ENCODE measurements around the gene ALOX15B. TPM values are rescaled to one million over a fixed set of nuclear protein-coding genes. Genes with fewer than 3 reads are reported as not detected.

Gene ALOX15B
- total and polyA plus RNA-seq, 2 donors (not counting 1 experiment from before 2014, with no cell fraction given): not detected

GRCh38 chr17:8025176-8025911 is 13.5 kb upstream of the ALOX15B start:
- H3K4me1 ChIP-seq (ENCODE audit: control insufficient read depth, extremely low read depth, insufficient read depth, low read length): no peaks in the 10 kb centered on the region
- H3K9me3 ChIP-seq (ENCODE audit: control insufficient read depth, insufficient read depth, low read depth, low read length): no peaks in the 10 kb centered on the region
- no peak overlapping the region for H3K4me2 ChIP-seq (ENCODE audit: extremely low read depth, insufficient read depth, low read length)
- no peaks in the 10 kb centered on the region for H3K79me2 ChIP-seq (ENCODE audit: control insufficient read depth, insufficient read depth, low read length)
- H3K9ac ChIP-seq (ENCODE audit: insufficient read depth, low read length): no peak overlapping the region
- DNase-seq (ENCODE audit: low read depth in 2 of 2): no peak
- no peaks in the 10 kb centered on the region for H4K20me1 ChIP-seq (ENCODE audit: control insufficient read depth, extremely low read depth, insufficient read depth, low read length)
- no peak overlapping the region for H3K4me3 ChIP-seq (replicated peaks in 1 of 4; ENCODE audit: control extremely low read depth in 1 of 4, insufficient read depth in 1 of 4, low read depth in 3 of 4, low read length in 4 of 4)
- TF ChIP-seq EZH2 (IDR thresholded peaks at IDR 0.05; ENCODE audit: low read length, missing control alignments): no peak
- no peak for TF ChIP-seq CTCF (conservative IDR thresholded peaks at IDR 0.05 in 1 of 2, IDR thresholded peaks at IDR 0.05 in 1 of 2; ENCODE audit: low read depth in 1 of 2, low read length in 2 of 2)
- H2AFZ ChIP-seq (ENCODE audit: low read length): no peak overlapping the region
- H3K27me3 ChIP-seq (ENCODE audit: control insufficient read depth, insufficient read depth, low read length): peaks cover 3% of the 10 kb centered on the region
- no peaks in the 10 kb centered on the region for H3K36me3 ChIP-seq (ENCODE audit: control insufficient read depth, insufficient read depth, low read length)
- H3K27ac ChIP-seq (ENCODE audit: insufficient read depth, low read length): no peak overlapping the region

DNA sequence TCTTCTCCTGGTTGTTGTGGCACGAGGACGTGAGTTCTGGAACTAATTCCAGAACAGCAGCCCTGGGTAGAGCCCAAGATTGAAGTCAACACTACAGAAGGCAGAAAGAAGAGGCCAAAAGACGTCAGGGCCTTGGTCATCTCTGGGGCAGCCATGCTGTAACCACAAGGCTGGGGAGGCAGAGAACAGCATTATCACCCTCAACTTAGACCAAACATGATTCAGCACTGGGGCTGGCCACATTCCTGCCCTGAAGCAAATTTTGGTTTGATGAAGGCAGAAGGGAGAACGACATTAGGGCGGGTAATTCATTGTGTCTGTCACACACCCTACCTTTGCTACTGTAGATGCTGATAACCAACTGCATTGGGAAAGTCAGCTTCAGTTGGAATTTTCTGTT is 9.7 kb upstream of the ALOX15B start:
- H3K9ac ChIP-seq (ENCODE audit: insufficient read depth, low read length): no peak overlapping the region
- no peaks in the 10 kb centered on the region for H3K4me1 ChIP-seq (ENCODE audit: control insufficient read depth, extremely low read depth, insufficient read depth, low read length)
- H3K9me3 ChIP-seq (ENCODE audit: control insufficient read depth, insufficient read depth, low read depth, low read length): no peaks in the 10 kb centered on the region
- no peak overlapping the region for H3K4me2 ChIP-seq (ENCODE audit: extremely low read depth, insufficient read depth, low read length)
- no peak overlapping the region for H3K4me3 ChIP-seq (replicated peaks in 1 of 4; ENCODE audit: control extremely low read depth in 1 of 4, insufficient read depth in 1 of 4, low read depth in 3 of 4, low read length in 4 of 4)
- H3K27me3 ChIP-seq (ENCODE audit: control insufficient read depth, insufficient read depth, low read length): peaks cover 5% of the 10 kb centered on the region
- no peaks in the 10 kb centered on the region for H3K36me3 ChIP-seq (ENCODE audit: control insufficient read depth, insufficient read depth, low read length)
- no peak for TF ChIP-seq CTCF (conservative IDR thresholded peaks at IDR 0.05 in 1 of 2, IDR thresholded peaks at IDR 0.05 in 1 of 2; ENCODE audit: low read depth in 1 of 2, low read length in 2 of 2)
- no peak for TF ChIP-seq EZH2 (IDR thresholded peaks at IDR 0.05; ENCODE audit: low read length, missing control alignments)
- H4K20me1 ChIP-seq (ENCODE audit: control insufficient read depth, extremely low read depth, insufficient read depth, low read length): no peaks in the 10 kb centered on the region
- H2AFZ ChIP-seq (ENCODE audit: low read length): no peak overlapping the region
- peak in 1 of 2 donors; percentile 44 for DNase-seq (ENCODE audit: low read depth in 2 of 2)
- no peak overlapping the region for H3K27ac ChIP-seq (ENCODE audit: insufficient read depth, low read length)
- H3K79me2 ChIP-seq (ENCODE audit: control insufficient read depth, insufficient read depth, low read length): no peaks in the 10 kb centered on the region

- H3K4me3 ChIP-seq (replicated peaks in 1 of 4; ENCODE audit: control extremely low read depth in 1 of 4, insufficient read depth in 1 of 4, low read depth in 3 of 4, low read length in 4 of 4): no peak overlapping the region
- H2AFZ ChIP-seq (ENCODE audit: low read length): no peak overlapping the region
- no peak overlapping the region for H3K9ac ChIP-seq (ENCODE audit: insufficient read depth, low read length)
- no peak overlapping the region for H3K27ac ChIP-seq (ENCODE audit: insufficient read depth, low read length)
- DNase-seq (ENCODE audit: low read depth in 2 of 2): peak in 1 of 2 donors; percentile 31
- H3K36me3 ChIP-seq (ENCODE audit: control insufficient read depth, insufficient read depth, low read length): no peaks in the 10 kb centered on the region
- no peak overlapping the region for H3K4me2 ChIP-seq (ENCODE audit: extremely low read depth, insufficient read depth, low read length)
- H3K79me2 ChIP-seq (ENCODE audit: control insufficient read depth, insufficient read depth, low read length): no peaks in the 10 kb centered on the region
- no peaks in the 10 kb centered on the region for H3K4me1 ChIP-seq (ENCODE audit: control insufficient read depth, extremely low read depth, insufficient read depth, low read length)
- TF ChIP-seq EZH2 (IDR thresholded peaks at IDR 0.05; ENCODE audit: low read length, missing control alignments): no peak
- no peak for TF ChIP-seq CTCF (conservative IDR thresholded peaks at IDR 0.05 in 1 of 2, IDR thresholded peaks at IDR 0.05 in 1 of 2; ENCODE audit: low read depth in 1 of 2, low read length in 2 of 2)
- no peaks in the 10 kb centered on the region for H4K20me1 ChIP-seq (ENCODE audit: control insufficient read depth, extremely low read depth, insufficient read depth, low read length)
- H3K27me3 ChIP-seq (ENCODE audit: control insufficient read depth, insufficient read depth, low read length): peaks cover 6% of the 10 kb centered on the region
- no peaks in the 10 kb centered on the region for H3K9me3 ChIP-seq (ENCODE audit: control insufficient read depth, insufficient read depth, low read depth, low read length)
Observed at GRCh38 chr17:8031261-8031661, 7.6 kb upstream of the ALOX15B start.
